22Rv1 (cell line): Measurements from ENCODE around the gene PIH1D2.
"Not testable (repeated sequence)": the region's sequence is repeated elsewhere in the genome, so short reads cannot be mapped to it uniquely, and the experiment has no call there.

Experiments
- H3K27ac ChIP-seq: fragments of 450-650 bp; 2 replicates; pipeline ENCODE4 v1.5.1; 2017
- ZFX ChIP-seq: fragments of 450-650 bp; IDR thresholded peaks from 2 replicates; pipeline ENCODE4 v1.6.1; 2017; ENCODE audit warnings: antibody characterized with exemption, borderline replicate concordance
- TF ChIP-seq, protein P1 (sequence below): fragments of 450-650 bp; IDR thresholded peaks from 2 replicates; pipeline ENCODE4 v1.5.1; 2017; ENCODE audit warnings: mild to moderate bottlenecking

Gene PIH1D2

DNA sequence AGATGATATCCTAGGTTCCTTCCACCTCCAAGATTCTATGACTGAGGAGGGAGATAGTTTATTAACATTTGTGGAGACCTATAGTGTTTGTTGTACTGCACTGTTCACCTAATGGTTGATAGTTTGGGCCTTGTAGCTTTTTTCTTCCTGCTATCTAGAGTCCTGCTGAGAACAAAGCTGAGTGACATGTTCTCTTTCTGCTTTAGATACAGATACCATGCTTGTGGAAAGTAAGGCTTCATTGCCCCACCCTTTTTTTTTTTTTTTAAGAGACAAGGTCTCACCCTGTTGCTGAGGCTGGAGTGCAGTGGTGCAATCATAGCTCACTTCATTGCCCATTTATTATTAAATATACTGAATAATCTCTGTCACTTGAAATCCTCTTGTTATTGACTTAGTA lies 36.3 kb downstream of the PIH1D2 start:
- no peak for TF ChIP-seq ZFX
- TF ChIP-seq, protein P1, sequence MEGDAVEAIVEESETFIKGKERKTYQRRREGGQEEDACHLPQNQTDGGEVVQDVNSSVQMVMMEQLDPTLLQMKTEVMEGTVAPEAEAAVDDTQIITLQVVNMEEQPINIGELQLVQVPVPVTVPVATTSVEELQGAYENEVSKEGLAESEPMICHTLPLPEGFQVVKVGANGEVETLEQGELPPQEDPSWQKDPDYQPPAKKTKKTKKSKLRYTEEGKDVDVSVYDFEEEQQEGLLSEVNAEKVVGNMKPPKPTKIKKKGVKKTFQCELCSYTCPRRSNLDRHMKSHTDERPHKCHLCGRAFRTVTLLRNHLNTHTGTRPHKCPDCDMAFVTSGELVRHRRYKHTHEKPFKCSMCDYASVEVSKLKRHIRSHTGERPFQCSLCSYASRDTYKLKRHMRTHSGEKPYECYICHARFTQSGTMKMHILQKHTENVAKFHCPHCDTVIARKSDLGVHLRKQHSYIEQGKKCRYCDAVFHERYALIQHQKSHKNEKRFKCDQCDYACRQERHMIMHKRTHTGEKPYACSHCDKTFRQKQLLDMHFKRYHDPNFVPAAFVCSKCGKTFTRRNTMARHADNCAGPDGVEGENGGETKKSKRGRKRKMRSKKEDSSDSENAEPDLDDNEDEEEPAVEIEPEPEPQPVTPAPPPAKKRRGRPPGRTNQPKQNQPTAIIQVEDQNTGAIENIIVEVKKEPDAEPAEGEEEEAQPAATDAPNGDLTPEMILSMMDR: no peak
- no peak overlapping the region for H3K27ac ChIP-seq

DNA sequence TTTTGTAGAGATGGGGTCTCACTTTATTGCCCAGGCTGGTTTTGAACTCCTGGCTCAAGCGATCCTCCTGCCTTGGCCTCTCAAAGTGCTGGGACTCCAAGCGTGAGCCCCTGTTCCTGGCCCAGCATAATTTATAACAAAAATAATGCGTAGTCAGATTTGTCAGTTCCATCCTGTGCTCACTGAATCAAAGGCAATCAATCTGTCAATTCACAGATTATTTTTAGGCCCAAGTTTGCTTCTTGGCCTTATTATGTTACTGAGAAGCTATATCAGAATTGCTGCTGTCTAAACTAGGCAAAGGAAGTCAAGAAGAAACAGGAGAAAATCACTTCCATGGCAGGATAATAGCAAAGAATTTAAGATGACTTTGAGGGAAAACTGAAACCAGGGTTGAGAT lies 39.9 kb downstream of the PIH1D2 start:
- H3K27ac ChIP-seq: no peak overlapping the region
- no peak for TF ChIP-seq ZFX
- TF ChIP-seq, protein P1: no peak

DNA sequence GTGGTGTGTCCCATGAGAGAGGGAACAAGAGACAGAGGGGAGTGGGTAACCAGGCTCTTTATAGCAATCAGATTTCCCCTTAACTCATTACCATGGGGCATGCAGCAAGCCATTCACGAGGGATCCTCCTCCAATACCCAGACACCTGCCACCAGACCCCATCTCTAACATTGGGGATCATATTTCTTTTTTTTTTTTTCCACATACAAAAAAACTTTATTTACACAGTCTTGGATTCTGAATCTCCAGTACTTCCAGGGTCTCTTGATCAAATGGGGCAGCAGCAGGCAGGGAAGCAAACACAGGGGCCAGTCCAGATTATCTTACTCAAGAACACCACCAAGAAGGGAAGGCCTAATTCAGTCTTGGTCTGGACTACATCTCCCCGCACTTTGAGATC lies 44.4 kb downstream of the PIH1D2 start:
- TF ChIP-seq, protein P1: no peak
- no peak for TF ChIP-seq ZFX
- no peak overlapping the region for H3K27ac ChIP-seq

DNA sequence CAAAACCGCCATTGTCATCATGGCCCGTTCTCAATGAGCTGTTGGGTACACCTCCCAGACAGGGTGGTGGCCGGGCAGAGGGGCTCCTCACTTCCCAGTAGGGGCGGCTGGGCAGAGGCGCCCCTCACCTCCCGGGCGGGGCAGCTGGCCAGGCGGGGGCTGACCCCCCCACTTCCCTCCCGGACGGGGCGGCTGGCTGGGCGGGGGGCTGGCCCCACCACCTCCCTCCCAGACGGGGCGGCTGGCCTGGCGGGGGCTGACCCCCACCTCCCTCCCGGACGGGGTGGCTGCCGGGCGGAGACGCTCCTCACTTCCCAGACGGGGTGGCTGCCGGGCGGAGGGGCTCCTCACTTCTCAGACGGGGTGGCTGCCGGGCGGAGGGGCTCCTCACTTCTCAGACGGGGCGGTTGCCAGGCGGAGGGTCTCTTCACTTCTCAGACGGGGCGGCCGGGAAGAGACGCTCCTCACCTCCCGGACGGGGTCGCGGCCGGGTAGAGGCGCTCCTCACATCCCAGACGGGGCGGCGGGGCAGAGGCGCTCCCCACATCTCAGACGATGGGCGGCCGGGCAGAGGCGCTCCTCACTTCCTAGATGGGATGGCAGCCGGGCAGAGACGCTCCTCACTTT lies 46.9 kb downstream of the PIH1D2 start:
- H3K27ac ChIP-seq: not testable (repeated sequence)

DNA sequence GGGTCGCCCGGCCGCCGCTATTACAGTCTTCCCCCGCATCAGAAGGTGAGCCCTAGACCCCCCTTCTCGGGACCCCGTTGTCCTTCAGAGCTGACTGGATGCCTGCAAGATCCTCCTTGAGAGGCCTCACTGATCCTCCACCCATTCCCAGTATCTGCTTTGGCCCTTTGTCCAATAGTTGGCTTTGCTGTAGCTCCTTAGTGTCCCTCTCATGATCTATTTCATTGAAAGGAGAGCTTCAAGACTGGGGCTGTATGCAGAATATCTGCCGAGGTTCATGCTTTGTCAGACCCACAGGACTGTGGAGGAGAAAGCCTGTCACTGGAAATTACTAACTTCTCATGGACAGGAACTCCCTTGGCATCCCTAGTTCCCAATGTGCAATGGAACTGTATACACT lies 48.1 kb downstream of the PIH1D2 start:
- H3K27ac ChIP-seq: peak overlapping the region; percentile 88
- no peak for TF ChIP-seq ZFX
- TF ChIP-seq, protein P1: no peak

DNA sequence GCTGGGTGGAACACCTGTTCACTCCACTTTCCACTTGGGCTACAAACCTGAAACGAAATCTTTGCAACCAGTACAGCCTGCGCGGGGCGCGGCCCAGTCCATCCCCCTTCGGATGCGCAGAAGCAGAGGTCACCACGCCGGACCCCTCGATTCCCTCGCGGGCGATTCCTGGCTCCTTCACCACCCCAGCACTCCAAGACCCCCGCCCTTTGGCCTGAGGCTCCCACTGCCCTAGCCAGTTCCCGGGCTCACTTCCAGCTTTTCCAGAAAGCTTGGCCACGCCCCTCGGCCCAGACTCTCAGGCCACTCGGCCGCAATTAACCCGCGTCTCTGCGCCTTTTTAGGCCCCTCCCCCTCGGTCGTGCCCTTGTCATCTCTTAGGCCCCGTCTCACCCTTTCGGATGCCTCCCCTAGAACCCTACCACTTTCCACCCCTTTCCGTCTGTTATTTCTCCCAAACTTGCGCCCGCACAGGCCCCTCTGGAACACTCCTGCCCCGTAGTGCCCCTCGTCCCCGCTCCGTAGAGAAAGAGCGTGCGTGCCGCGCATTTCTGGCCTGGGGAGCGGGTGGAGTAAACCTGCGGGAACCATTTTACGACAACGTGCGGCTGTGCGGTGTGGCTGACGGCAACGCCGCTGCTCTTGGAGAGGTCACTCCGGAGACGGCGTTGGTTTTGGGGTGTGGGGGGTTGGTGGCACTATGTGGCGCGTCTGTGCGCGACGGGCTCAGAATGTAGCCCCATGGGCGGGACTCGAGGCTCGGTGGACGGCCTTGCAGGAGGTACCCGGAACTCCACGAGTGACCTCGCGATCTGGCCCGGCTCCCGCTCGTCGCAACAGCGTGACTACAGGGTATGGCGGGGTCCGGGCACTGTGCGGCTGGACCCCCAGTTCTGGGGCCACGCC lies 48.8 kb downstream of the PIH1D2 start, which contains the start of gene DLAT:
DLAT (plus strand) TSS at position 636 of the 906 bp plus-strand sequence; CDS start at position 701, 65 bp downstream.
- TF ChIP-seq, protein P1: no peak
- no peak for TF ChIP-seq ZFX
- peak within 1 kb of the TSS; percentile 88 for H3K27ac ChIP-seq

DNA sequence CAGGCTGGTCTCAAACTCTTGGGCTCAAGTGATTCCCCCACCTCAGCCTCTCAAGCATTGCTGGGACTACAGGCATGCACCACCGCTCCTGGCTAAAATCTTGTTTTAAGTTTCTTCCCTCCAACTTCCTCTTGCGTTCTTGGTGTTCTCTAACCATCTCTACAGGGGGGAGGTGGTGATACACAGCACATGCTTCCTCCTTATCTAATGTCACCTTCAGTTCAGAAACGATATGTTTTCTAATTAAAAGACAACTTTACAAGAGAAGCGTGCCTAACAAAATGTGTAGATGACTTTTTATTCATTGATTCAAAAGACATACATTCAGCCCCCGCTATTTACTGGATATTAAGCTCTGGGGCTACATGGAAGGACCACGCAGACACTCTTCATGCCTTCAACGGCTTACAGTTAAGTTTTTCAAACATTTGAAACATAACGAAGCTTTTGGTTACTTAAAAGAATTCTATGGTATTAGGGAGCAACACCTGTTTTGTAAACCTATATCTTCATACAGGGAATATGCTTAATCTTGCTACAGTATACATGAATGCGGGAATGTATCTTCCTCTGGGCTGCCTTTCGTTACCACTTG lies 49.5 kb downstream of the PIH1D2 start:
- H3K27ac ChIP-seq: peak overlapping the region; percentile 88
- TF ChIP-seq, protein P1: no peak
- no peak for TF ChIP-seq ZFX
